OCI-LY1 (cell line): ENCODE measurements around the gene GUCA1A.

Source experiments
- H2AFZ ChIP-seq: fragments of 200-600 bp; sonication (generic), shearing (Covaris generic); 2 replicates; pipeline ENCODE4 v1.6.0; 2014; ENCODE audit warnings: antibody characterized with exemption, mild to moderate bottlenecking, low read length
- H3F3A ChIP-seq: fragments of 200-600 bp; sonication (generic), shearing (Covaris generic); 2 replicates; pipeline ENCODE4 v1.6.0; 2014; ENCODE audit warnings: mild to moderate bottlenecking, antibody characterized with exemption, low read length, moderate library complexity; ENCODE audit not compliant: insufficient read depth
- H3K27ac ChIP-seq: fragments of 200-600 bp; sonication (generic); 2 replicates; pipeline ENCODE4 v1.5.1; 2014; ENCODE audit warnings: low read length, mixed run types, mild to moderate bottlenecking, low read depth; ENCODE audit not compliant: poor library complexity, severe bottlenecking
- H3K27me3 ChIP-seq: fragments of 200-600 bp; sonication (generic); 2 replicates; pipeline ENCODE4 v1.6.0; 2014; ENCODE audit warnings: antibody characterized with exemption, mild to moderate bottlenecking, low read length, moderate library complexity; ENCODE audit not compliant: insufficient read depth
- H3K36me3 ChIP-seq: fragments of 200-600 bp; sonication (generic); 2 replicates; pipeline ENCODE4 v1.6.1; 2014; ENCODE audit warnings: mild to moderate bottlenecking, antibody characterized with exemption, low read length, moderate library complexity, mixed read lengths; ENCODE audit not compliant: insufficient read depth
- H3K4me1 ChIP-seq: fragments of 200-600 bp; sonication (generic); 2 replicates; pipeline ENCODE4 v1.5.1; 2014; ENCODE audit warnings: mild to moderate bottlenecking, low read length, moderate library complexity; ENCODE audit not compliant: insufficient read depth, severe bottlenecking
- H3K4me2 ChIP-seq: fragments of 200-600 bp; sonication (generic), shearing (Covaris generic); 2 replicates; pipeline ENCODE4 v1.6.1; 2014; ENCODE audit warnings: low read length
- H3K4me3 ChIP-seq: fragments of 200-600 bp; sonication (generic); 2 replicates; pipeline ENCODE4 v1.5.1; 2014; ENCODE audit warnings: low read length, low read depth, mild to moderate bottlenecking, mixed read lengths; ENCODE audit not compliant: poor library complexity, severe bottlenecking
- H3K79me2 ChIP-seq: fragments of 200-600 bp; shearing (Covaris generic); 2 replicates; pipeline ENCODE4 v1.6.1; 2016; ENCODE audit warnings: mixed run types, low read length, mixed read lengths; ENCODE audit not compliant: insufficient read depth
- H3K9ac ChIP-seq: fragments of 200-600 bp; sonication (generic), shearing (Covaris generic); 2 replicates; pipeline ENCODE4 v1.6.1; 2014; ENCODE audit warnings: mild to moderate bottlenecking, low read length, mixed read lengths
- H3K9me2 ChIP-seq: fragments of 200-600 bp; sonication (generic), shearing (Covaris generic); 2 replicates; pipeline ENCODE4 v1.6.1; 2014; ENCODE audit warnings: low read depth, mild to moderate bottlenecking, low read length, mixed read lengths
- H3K9me3 ChIP-seq: fragments of 200-600 bp; shearing (Covaris generic); 2 replicates; pipeline ENCODE4 v1.6.1; 2014; ENCODE audit warnings: low read length, mixed read lengths
- H4K20me1 ChIP-seq: fragments of 200-600 bp; sonication (generic), shearing (Covaris generic); 2 replicates; pipeline ENCODE4 v1.6.0; 2016; ENCODE audit warnings: mild to moderate bottlenecking, low read length; ENCODE audit not compliant: insufficient read depth
- CTCF ChIP-seq: fragments of 200-600 bp; sonication (generic), shearing (Covaris generic); IDR thresholded peaks from 2 replicates; pipeline ENCODE4 v1.5.1; 2017; ENCODE audit warnings: mild to moderate bottlenecking, antibody characterized with exemption, low read length, moderate library complexity, mixed read lengths
- EZH2 ChIP-seq: fragments of 200-600 bp; sonication (generic), shearing (Covaris generic); IDR thresholded peaks from 2 replicates; pipeline ENCODE4 v1.8.0; 2017; ENCODE audit warnings: borderline replicate concordance, mixed run types, mild to moderate bottlenecking, antibody characterized with exemption, low read length, moderate library complexity, mixed read lengths

Gene GUCA1A

GRCh38 chr6:42225419-42225818 is 52.3 kb downstream of the GUCA1A start:
- H3K9me3 ChIP-seq, result no peaks in the 10 kb centered on the region
- H3K27ac ChIP-seq, result no peak overlapping the region
- H3F3A ChIP-seq, result no peaks in the 10 kb centered on the region
- 0 out of 2 replicates have a peak, but pooled peaks cover 4% of the 10 kb centered on the region for H3K27me3 ChIP-seq
- no peaks in the 10 kb centered on the region for H3K9me2 ChIP-seq
- H3K79me2 ChIP-seq, result no peaks in the 10 kb centered on the region
- no peaks in the 10 kb centered on the region for H4K20me1 ChIP-seq
- H3K4me3 ChIP-seq, result no peak overlapping the region
- H3K4me1 ChIP-seq, result no peaks in the 10 kb centered on the region
- H3K9ac ChIP-seq, result no peak overlapping the region
- TF ChIP-seq EZH2 (no peak), CTCF (no peak)
- no peak overlapping the region for H2AFZ ChIP-seq
- H3K36me3 ChIP-seq, result no peaks in the 10 kb centered on the region
- H3K4me2 ChIP-seq, result no peak overlapping the region

GRCh38 chr6:42226161-42226611 is 53.0 kb downstream of the GUCA1A start:
- H3K4me1 ChIP-seq, result no peaks in the 10 kb centered on the region
- H3K9ac ChIP-seq, result no peak overlapping the region

GRCh38 chr6:42226645-42227143 is 53.5 kb downstream of the GUCA1A start:
- Histone ChIP-seq H2AFZ (no peak overlapping the region), H3K4me3 (no peak overlapping the region), H3K27ac (no peak overlapping the region), H3K36me3 (no peaks in the 10 kb centered on the region), H3K4me2 (no peak overlapping the region), H4K20me1 (no peaks in the 10 kb centered on the region), H3K79me2 (no peaks in the 10 kb centered on the region), H3K9me2 (no peaks in the 10 kb centered on the region), H3F3A (no peaks in the 10 kb centered on the region), H3K9ac (no peak overlapping the region), H3K27me3 (0 out of 2 replicates have a peak, but pooled peaks cover 4% of the 10 kb centered on the region), H3K9me3 (no peaks in the 10 kb centered on the region), H3K4me1 (no peaks in the 10 kb centered on the region)
- no peak for TF ChIP-seq EZH2
- no peak for TF ChIP-seq CTCF

More at GRCh38 chr6:42226161-42226611, 53.0 kb downstream of the GUCA1A start:
- no peak overlapping the region for H3K4me2 ChIP-seq
- H4K20me1 ChIP-seq, result no peaks in the 10 kb centered on the region
- H3K27me3 ChIP-seq, result 0 out of 2 replicates have a peak, but pooled peaks cover 4% of the 10 kb centered on the region
- no peak for TF ChIP-seq CTCF
- TF ChIP-seq EZH2, result no peak
- H3K9me2 ChIP-seq, result no peaks in the 10 kb centered on the region
- H3K4me3 ChIP-seq, result no peak overlapping the region
- H3F3A ChIP-seq, result no peaks in the 10 kb centered on the region
- H3K27ac ChIP-seq, result no peak overlapping the region
- no peaks in the 10 kb centered on the region for H3K9me3 ChIP-seq
- H3K36me3 ChIP-seq, result no peaks in the 10 kb centered on the region
- no peaks in the 10 kb centered on the region for H3K79me2 ChIP-seq
- H2AFZ ChIP-seq, result no peak overlapping the region
